Activated CD4-positive, alpha-beta memory T cell treated with anti-CD3 and anti-CD28 coated beads for 36 hours (primary cell): Measurements from ENCODE around the gene CHMP1A. TPM values are rescaled to one million over a fixed set of nuclear protein-coding genes. Genes with fewer than 3 reads are reported as not detected.
"Not testable (repeated sequence)": the region's sequence is repeated elsewhere in the genome, so short reads cannot be mapped to it uniquely, and the experiment has no call there.

Experiments used
- CTCF ChIA-PET: fragments of 350-600 bp; sonication (Branson Sonifier 250); formaldehyde crosslinking; loops from one replicate; lab custom pipeline; 2021; ENCODE audit warnings: antibody characterized with exemption, inconsistent platforms; lab: Charles Lee
- POLR2A ChIA-PET: fragments of 350-600 bp; sonication (Branson Sonifier 250); formaldehyde crosslinking; loops from one replicate; lab custom pipeline; 2021; ENCODE audit warnings: antibody characterized with exemption; lab: Charles Lee
- DNase-seq: peaks from one replicate; pipeline ENCODE4 v3.0.0-alpha.2; 2020
- H3K27ac Mint-ChIP-seq: one replicate; pipeline ENCODE4 v1.8.0; 2021; ENCODE audit warnings: mixed read lengths
- H3K27me3 Mint-ChIP-seq: one replicate; pipeline ENCODE4 v1.8.0; 2021; ENCODE audit warnings: mixed read lengths
- H3K36me3 Mint-ChIP-seq: one replicate; pipeline ENCODE4 v1.8.0; 2021; ENCODE audit warnings: mixed read lengths
- H3K4me1 Mint-ChIP-seq: one replicate; pipeline ENCODE4 v1.8.0; 2021; ENCODE audit warnings: low read depth, mixed read lengths
- H3K4me3 Mint-ChIP-seq: one replicate; pipeline ENCODE4 v1.8.0; 2021; ENCODE audit warnings: mild to moderate bottlenecking, mixed read lengths
- H3K9me3 Mint-ChIP-seq: one replicate; pipeline ENCODE4 v1.8.0; 2021; ENCODE audit warnings: mixed read lengths
- intact Hi-C: fragments of 100-400 bp; cut with micrococcal nuclease; formaldehyde crosslinking; loops from one replicate; pipeline ENCODE4 v1.15.1; 2023
- total RNA-seq, 2 experiments: library from RNA; stranded (reverse); gene quantifications; one replicate each; pipeline ENCODE4 v1.2.3, GENCODE V29; 2021

CHMP1A gene
- 10 to 100 TPM; 74.6 to 76.3 TPM for total RNA-seq

- Mint-ChIP-seq H3K36me3 (peaks cover 21% of the 10 kb centered on the region), H3K27ac (peak within 1 kb of the TSS; percentile 76), H3K27me3 (no peaks in the 10 kb centered on the region), H3K4me3 (peak within 1 kb of the TSS; percentile 89), H3K9me3 (no peaks in the 10 kb centered on the region), H3K4me1 (peaks cover 35% of the 10 kb centered on the region)
- peak; percentile 94 for DNase-seq
- ChIA-PET POLR2A (interaction anchor here (0.6 to 1.1 kb wide), 3 partner anchors 34 to 149 kb away, joined by 3 to 5 read pairs (median 3); partner anchors contain the start of gene SPG7), CTCF (interaction anchor here (1.0 to 1.3 kb wide), 4 partner anchors 11 to 42 kb away, joined by 3 to 8 read pairs (median 5); no protein-coding TSS in a partner anchor)
- intact Hi-C loops = loop anchor here (1.0 to 5.0 kb wide), 2 partner anchors 29 to 95 kb away; partner anchors contain the start of genes CDK10 and RPL13
Observed at GRCh38 chr16:89657442-89658220, at the start of gene CHMP1A, which contains the start of gene SPATA33. Gene CHMP1A, minus strand, starts transcription at chr16:89657708. Its CDS starts 120 bp downstream, at chr16:89657588. Gene SPATA33, plus strand, starts transcription at chr16:89657836. Its CDS starts 76 bp downstream, at chr16:89657912.

- H3K4me1 Mint-ChIP-seq = peaks cover 9% of the 10 kb centered on the region
- no peak overlapping the region for H3K27ac Mint-ChIP-seq
- intact Hi-C loops = loop anchor here (1.0 kb wide), 1 partner anchor 87 kb away; no protein-coding TSS in a partner anchor
- H3K27me3 Mint-ChIP-seq = no peaks in the 10 kb centered on the region
- ChIA-PET POLR2A (interaction anchor here (1.0 to 1.1 kb wide), 2 partner anchors 154 to 166 kb away, joined by 5 read pairs; partner anchors contain the start of gene TCF25), CTCF (interaction anchor here (0.8 to 6.3 kb wide), 27 partner anchors 8 to 376 kb away, joined by 3 to 96 read pairs (median 6); partner anchors contain the start of gene TCF25)
- no peak for DNase-seq
- no peaks in the 10 kb centered on the region for H3K9me3 Mint-ChIP-seq
- H3K4me3 Mint-ChIP-seq = no peak overlapping the region
- H3K36me3 Mint-ChIP-seq = no peaks in the 10 kb centered on the region
Observed at GRCh38 chr16:89706518-89707260, 49.2 kb upstream of the CHMP1A start.

DNA sequence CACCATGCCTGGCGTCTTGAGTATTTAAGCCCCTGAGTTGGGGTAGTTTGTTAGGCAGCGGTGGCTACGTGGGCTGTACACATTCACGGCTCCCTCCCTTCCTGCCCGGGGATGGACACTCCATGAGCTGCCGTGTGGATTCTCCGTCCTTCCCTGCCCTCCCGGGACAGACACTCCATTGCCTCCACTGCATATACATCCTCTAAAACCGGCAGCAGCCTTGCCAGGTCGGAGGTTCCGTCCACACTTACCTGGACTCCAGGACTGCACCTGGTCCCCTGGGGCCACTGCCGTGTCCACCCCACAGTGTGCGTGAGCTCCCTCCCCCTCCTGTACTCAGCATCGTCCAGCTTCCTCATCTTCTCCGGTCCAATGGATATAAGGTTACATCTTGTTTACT is 47.5 kb upstream of the CHMP1A start:
- ChIA-PET POLR2A (no interaction called here), CTCF (interaction anchor here (0.9 to 6.3 kb wide), 13 partner anchors 13 to 317 kb away, joined by 3 to 96 read pairs (median 11); partner anchors contain the start of gene TCF25)
- intact Hi-C loops = no loop called here
- Mint-ChIP-seq H3K36me3 (no peaks in the 10 kb centered on the region), H3K4me1 (peaks cover 11% of the 10 kb centered on the region), H3K27ac (no peak overlapping the region), H3K27me3 (no peaks in the 10 kb centered on the region), H3K4me3 (no peak overlapping the region), H3K9me3 (no peaks in the 10 kb centered on the region)
- no peak for DNase-seq

GRCh38 chr16:89704281-89704680 is 46.8 kb upstream of the CHMP1A start:
- no peak for DNase-seq
- Mint-ChIP-seq H3K27me3 (no peaks in the 10 kb centered on the region), H3K36me3 (no peaks in the 10 kb centered on the region), H3K27ac (no peak overlapping the region), H3K4me1 (peaks cover 14% of the 10 kb centered on the region), H3K9me3 (no peaks in the 10 kb centered on the region), H3K4me3 (no peak overlapping the region)
- intact Hi-C loops = loop anchor here (5.0 kb wide), 3 partner anchors 33 to 218 kb away; partner anchors contain the start of gene TUBB3
- ChIA-PET CTCF (interaction anchor here (1.5 to 6.3 kb wide), 3 partner anchors 88 to 168 kb away, joined by 4 to 96 read pairs (median 54); partner anchors contain the start of gene TCF25), POLR2A (no interaction called here)

DNA sequence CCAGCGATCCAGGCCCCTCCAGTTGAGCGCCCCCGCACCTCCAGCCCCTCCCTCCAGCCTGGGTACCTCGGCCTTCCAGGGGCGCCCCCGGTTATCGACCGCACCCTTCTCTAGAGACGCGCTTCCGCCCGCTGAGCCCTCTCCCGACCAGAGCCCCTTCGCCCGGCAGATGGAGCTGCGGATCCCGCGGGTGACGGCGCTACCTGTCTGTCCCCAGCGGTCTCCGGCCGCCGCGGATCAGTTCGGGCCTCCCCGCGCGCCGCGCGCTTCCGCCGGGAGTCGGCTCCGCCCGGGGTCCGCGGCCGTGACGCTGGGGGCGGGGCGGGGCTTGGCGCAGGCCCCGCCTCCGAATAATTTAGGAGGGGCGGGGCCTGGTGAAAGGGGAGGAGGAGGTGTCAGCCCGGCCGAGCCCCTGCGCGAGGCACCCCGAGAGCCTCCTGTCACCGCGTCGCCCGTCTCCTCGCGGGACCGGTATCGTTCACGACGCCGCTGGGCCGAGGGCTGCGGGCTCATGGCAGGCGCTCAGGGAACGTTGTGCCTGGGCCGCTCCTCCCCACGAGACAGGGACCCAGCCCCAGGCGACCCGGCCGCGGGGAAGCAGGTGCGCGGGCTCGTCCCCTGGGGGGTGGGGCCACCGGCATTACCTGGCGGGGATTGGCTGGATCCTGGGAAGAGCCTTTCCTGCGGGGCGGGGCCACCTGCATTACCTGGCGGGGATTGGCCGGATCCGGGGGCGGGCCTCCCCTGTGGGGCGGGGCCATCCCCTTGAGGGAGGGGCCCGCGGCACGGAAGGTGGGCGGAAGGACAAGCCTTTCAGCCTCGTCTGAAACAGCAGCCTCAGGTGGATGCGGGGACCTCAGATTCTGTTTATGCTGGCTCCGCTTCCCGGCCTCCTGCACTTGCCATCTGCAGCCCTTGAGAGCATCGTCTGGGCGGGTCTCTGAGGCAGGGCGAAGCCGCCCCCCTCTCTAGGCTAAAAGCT is 44.2 kb upstream of the CHMP1A start, which contains the start of gene SPATA2L:
TSS of gene SPATA2L (minus strand) at position 281 of the 982 bp plus-strand sequence. CDS start 473 bp downstream, outside the sequence.
- Mint-ChIP-seq H3K27ac (peak within 1 kb of the TSS; percentile 62), H3K27me3 (no peaks in the 10 kb centered on the region), H3K36me3 (no peaks in the 10 kb centered on the region), H3K4me3 (peak within 1 kb of the TSS; percentile 72), H3K9me3 (no peaks in the 10 kb centered on the region), H3K4me1 (peaks cover 18% of the 10 kb centered on the region)
- ChIA-PET CTCF (interaction anchor here (1.3 to 6.3 kb wide), 14 partner anchors 13 to 246 kb away, joined by 3 to 81 read pairs (median 10); partner anchors contain the start of genes CDK10 and VPS9D1), POLR2A (interaction anchor here (2.6 to 3.0 kb wide), 2 partner anchors 15 to 172 kb away, joined by 12 to 13 read pairs; partner anchors contain the start of genes CDK10 and TCF25)
- intact Hi-C loops = loop anchor here (1.0 to 5.0 kb wide), 5 partner anchors 20 to 221 kb away; partner anchors contain the start of genes TUBB3 and ZNF276
- DNase-seq = peak; percentile 98

DNA sequence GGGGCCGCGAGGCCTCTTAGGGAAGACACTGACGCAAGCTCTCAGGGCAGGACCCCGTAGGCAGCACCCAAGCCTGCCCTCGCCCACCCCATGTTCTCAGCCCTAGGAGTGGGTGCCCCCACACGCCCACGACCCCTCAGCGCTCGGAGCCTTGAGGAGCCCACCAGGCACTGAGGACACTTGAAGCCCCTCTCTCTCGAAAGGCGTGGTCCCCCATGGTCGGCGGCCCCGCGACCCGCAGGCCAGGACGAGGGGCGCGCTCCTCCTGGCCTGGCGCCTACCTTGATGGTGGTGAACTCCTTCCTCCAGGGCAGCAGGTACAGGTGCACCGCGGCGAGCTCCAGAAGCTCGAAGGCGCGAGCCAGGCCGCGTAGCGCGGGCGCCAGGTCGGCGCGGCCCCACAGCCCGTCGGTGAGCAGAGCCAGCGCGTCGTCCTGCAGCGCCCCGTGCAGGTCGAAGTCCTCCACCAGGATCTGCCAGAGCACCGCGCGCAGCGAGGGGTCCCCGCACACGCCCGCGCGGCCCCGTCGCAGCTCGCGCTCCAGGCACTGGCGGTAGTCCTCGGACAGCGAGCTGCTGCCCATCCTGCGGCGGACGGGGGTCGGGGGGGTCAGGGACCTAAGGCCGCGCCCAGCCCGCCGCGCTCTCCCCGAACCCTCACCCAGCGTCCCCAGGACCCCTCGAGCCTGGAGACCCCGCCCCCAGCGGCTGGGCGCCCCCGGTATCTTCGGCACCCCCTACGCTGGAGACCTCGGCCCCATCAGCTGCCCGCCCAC is 43.3 kb upstream of the CHMP1A start:
- Mint-ChIP-seq H3K4me1 (peaks cover 20% of the 10 kb centered on the region), H3K27ac (peak overlapping the region; percentile 62), H3K9me3 (no peaks in the 10 kb centered on the region), H3K36me3 (no peaks in the 10 kb centered on the region), H3K27me3 (no peaks in the 10 kb centered on the region), H3K4me3 (peak overlapping the region; percentile 72)
- DNase-seq = peak; percentile 74
- ChIA-PET CTCF (interaction anchor here (0.7 to 6.3 kb wide), 40 partner anchors 9 to 247 kb away, joined by 3 to 81 read pairs (median 5); partner anchors contain the start of genes CDK10, CHMP1A, CPNE7 and SPATA33), POLR2A (interaction anchor here (0.6 to 3.0 kb wide), 5 partner anchors 14 to 173 kb away, joined by 3 to 13 read pairs (median 7); partner anchors contain the start of genes CDK10 and TCF25)
- intact Hi-C loops = loop anchor here (1.0 to 5.0 kb wide), 8 partner anchors 15 to 221 kb away; partner anchors contain the start of genes CDK10, TUBB3 and ZNF276

DNA sequence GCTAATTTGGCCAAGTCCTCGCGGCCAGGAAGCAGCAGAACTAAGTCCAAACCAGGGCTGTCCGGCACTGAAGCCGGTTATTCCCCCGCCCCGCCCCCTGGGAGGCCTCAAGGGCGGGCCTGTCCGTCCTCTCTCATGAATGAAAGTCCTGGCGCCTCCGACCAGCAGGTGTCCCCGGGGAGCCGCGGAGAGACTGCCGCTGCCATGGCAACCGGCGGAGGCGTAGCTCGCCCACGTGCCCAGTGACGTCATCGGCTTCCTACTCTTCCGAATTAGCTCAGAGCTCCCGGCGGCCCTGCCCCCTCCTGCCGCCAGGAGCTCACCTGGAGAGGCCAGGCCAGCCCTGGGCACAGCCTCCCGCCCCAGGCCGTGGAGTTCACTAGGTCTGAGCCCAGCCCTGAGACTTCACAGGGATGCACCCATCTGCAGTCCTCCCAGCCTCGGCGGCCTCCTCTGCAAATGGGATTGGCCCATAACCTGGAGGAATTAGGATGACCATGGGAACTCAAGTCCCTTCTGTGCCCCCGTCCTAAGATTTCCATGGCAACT is 42.7 kb upstream of the CHMP1A start:
- ChIA-PET CTCF (interaction anchor here (0.7 to 6.3 kb wide), 44 partner anchors 9 to 247 kb away, joined by 3 to 81 read pairs (median 4); partner anchors contain the start of genes CDK10, CHMP1A, CPNE7 and SPATA33), POLR2A (interaction anchor here (0.6 to 3.0 kb wide), 5 partner anchors 14 to 173 kb away, joined by 3 to 13 read pairs (median 7); partner anchors contain the start of genes CDK10 and TCF25)
- DNase-seq = peak; percentile 98
- Mint-ChIP-seq H3K36me3 (no peaks in the 10 kb centered on the region), H3K9me3 (no peaks in the 10 kb centered on the region), H3K27me3 (no peaks in the 10 kb centered on the region), H3K4me1 (peaks cover 22% of the 10 kb centered on the region), H3K4me3 (peak overlapping the region; percentile 72), H3K27ac (peak overlapping the region; percentile 23)
- intact Hi-C loops = loop anchor here (1.0 to 5.0 kb wide), 7 partner anchors 14 to 222 kb away; partner anchors contain the start of genes CDK10 and TUBB3

DNA sequence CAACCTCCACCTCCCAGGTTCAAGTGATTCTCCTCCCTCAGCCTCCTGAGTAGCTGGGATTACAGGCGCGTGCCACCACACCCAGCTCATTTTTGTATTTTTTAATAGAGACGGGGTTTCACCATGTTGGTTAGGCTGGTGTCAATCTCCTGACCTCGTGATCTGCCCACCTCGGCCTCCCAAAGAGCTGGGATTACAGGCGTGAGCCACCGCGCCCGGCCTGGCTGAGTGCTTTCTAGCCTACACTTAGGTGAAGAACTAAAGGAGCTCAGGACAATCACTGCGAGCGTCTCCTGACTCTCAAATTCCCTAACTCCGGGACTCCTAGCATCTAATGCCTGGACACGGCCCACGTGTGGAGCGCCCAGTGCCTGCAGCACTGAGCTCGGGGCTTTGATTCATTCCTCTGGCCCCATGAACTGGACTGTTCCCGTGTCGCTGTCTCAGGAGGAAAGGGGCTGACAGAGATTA is 42.2 kb upstream of the CHMP1A start:
- peak overlapping the region; percentile 72 for H3K4me3 Mint-ChIP-seq
- H3K27me3 Mint-ChIP-seq, DNase-seq, H3K9me3 Mint-ChIP-seq, H3K36me3 Mint-ChIP-seq: not testable (repeated sequence)
- ChIA-PET CTCF (interaction anchor here (0.8 to 6.3 kb wide), 39 partner anchors 10 to 224 kb away, joined by 3 to 81 read pairs (median 5); partner anchors contain the start of genes CDK10, CHMP1A, CPNE7 and SPATA33), POLR2A (interaction anchor here (1.0 to 3.0 kb wide), 4 partner anchors 13 to 174 kb away, joined by 3 to 13 read pairs (median 10); partner anchors contain the start of genes CDK10 and TCF25)
- peak overlapping the region; percentile 23 for H3K27ac Mint-ChIP-seq
- intact Hi-C loops = loop anchor here (1.0 to 5.0 kb wide), 7 partner anchors 13 to 223 kb away; partner anchors contain the start of genes CDK10 and TUBB3
- peaks cover 22% of the 10 kb centered on the region for H3K4me1 Mint-ChIP-seq

GRCh38 chr16:89698717-89699116 is 41.2 kb upstream of the CHMP1A start:
- H3K27ac Mint-ChIP-seq, H3K4me3 Mint-ChIP-seq, H3K36me3 Mint-ChIP-seq, DNase-seq, intact Hi-C loops, H3K9me3 Mint-ChIP-seq, H3K27me3 Mint-ChIP-seq: not testable (repeated sequence)
- H3K4me1 Mint-ChIP-seq = peaks cover 22% of the 10 kb centered on the region
- ChIA-PET CTCF (interaction anchor here (0.6 to 6.3 kb wide), 10 partner anchors 11 to 212 kb away, joined by 3 to 81 read pairs (median 14); partner anchors contain the start of genes CDK10 and TCF25), POLR2A (interaction anchor here (0.6 to 3.0 kb wide), 2 partner anchors 175 to 996 kb away, joined by 3 to 13 read pairs; partner anchors contain the start of gene TCF25)
